Gastrocnemius medialis (tissue), 4 donors: ENCODE measurements around the gene IL16.

Experiments
- POLR2A ChIP-seq, 2 donors: fragments of 450-650 bp; IDR thresholded peaks; one replicate each; pipeline ENCODE4 v1.6.1; 2017; ENCODE audit warnings: antibody characterized with exemption in 2 of 2, mild to moderate bottlenecking in 2 of 2, moderate library complexity in 2 of 2
- TF ChIP-seq, protein P1 (sequence below), 5 experiments: fragments of 450-650 bp in 3 of 5; fragments of 200-600 bp in 2 of 5; sonication (generic) in 2 of 5; IDR thresholded peaks in 4 of 5; conservative IDR thresholded peaks in 1 of 5; 1 replicate in 4 of 5; 2 replicates in 1 of 5; pipeline ENCODE4 v1.5.1; 2016 to 2019; ENCODE audit warnings: antibody characterized with exemption in 5 of 5, mild to moderate bottlenecking in 3 of 5, moderate library complexity in 3 of 5

DNA sequence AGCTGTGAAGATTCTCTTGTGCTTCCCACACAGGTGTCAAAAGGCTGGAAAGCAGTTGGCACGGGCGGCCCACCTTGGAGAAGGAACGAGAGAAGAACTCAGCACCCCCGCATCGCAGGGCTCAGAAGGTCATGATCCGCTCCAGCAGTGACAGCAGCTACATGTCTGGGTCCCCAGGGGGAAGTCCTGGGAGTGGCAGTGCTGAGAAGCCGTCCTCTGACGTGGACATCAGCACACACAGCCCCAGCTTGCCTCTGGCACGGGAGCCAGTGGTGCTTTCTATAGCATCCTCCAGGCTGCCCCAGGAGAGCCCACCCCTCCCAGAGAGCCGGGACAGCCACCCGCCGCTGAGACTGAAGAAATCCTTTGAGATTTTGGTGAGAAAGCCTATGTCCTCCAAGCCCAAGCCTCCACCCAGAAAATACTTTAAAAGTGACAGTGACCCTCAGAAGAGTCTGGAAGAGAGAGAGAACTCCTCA is 95.9 kb downstream of the IL16 start:
- TF ChIP-seq POLR2A (IDR thresholded peaks at IDR 0.05), result no peak
- TF ChIP-seq, protein P1, sequence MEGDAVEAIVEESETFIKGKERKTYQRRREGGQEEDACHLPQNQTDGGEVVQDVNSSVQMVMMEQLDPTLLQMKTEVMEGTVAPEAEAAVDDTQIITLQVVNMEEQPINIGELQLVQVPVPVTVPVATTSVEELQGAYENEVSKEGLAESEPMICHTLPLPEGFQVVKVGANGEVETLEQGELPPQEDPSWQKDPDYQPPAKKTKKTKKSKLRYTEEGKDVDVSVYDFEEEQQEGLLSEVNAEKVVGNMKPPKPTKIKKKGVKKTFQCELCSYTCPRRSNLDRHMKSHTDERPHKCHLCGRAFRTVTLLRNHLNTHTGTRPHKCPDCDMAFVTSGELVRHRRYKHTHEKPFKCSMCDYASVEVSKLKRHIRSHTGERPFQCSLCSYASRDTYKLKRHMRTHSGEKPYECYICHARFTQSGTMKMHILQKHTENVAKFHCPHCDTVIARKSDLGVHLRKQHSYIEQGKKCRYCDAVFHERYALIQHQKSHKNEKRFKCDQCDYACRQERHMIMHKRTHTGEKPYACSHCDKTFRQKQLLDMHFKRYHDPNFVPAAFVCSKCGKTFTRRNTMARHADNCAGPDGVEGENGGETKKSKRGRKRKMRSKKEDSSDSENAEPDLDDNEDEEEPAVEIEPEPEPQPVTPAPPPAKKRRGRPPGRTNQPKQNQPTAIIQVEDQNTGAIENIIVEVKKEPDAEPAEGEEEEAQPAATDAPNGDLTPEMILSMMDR (IDR thresholded peaks at IDR 0.05 in 4 of 5, conservative IDR thresholded peaks at IDR 0.05 in 1 of 5), result no peak
